ENCODE results near the gene PPP1R16B.

PPP1R16B gene

DNA sequence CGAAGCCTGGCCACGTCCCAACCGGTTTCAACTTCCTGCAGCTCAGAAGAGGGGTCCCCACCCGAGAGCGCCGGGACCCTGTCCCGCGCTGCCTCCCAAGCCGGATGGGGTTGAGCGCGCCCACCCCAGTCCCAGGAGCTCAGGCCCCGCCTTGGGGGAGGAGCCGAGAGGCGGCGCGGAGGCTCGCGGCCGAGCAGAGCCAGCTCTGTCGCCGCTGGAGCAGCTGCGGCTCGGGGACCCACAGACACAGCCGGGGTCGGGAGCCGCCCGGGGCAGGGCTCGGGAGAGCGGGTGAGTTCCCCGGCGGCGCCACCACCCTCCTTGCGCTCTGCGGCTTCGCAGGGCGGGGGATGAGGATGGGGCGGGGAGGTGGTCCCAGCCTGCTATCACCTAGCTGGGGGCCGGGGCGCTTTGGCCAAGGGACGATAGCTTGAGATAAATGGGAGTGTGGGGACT, at the start of gene PPP1R16B:
PPP1R16B (plus strand) TSS at position 196 of the 456 bp plus-strand sequence. CDS start 30,229 bp downstream, outside the sequence.
- DNase-seq (ENCODE audit: low read depth), result peak; percentile 36
- no peak for TF ChIP-seq CTCF (IDR thresholded peaks at IDR 0.05; ENCODE audit: low read length, missing control alignments)
- peak within 1 kb of the TSS; percentile 58 for H3K4me3 ChIP-seq (replicated peaks; ENCODE audit: low read depth, low read length)

DNA sequence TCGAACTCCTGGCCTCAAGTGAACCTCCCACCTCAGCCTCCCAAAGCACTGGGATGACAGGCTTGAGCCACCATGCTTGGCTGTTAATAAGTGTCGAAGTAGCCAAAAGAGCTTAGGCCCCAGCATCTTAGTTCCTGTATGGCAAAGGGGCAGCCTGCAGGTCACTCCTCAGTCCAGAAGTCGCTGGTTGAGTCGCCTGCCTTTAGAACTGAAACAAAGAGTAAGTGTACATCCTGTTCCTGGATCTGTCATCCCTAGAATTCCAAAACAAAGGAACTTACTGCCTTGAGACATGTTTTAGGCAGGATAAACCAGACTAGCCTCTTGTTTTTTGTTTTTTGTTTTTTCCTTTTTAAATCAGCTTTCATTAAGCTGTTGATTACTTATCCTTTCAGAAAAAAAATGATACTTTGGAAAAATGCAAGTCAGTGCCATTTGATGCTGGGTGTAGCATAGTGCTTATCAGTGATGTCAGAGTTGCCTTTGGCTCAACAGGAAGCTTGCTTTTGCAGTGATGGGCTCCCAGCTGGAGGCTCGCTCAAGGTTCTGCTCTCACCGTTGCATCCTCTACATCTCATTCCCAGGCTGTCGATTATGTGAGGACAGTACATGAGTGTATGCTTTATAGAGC, 48.2 kb upstream of the PPP1R16B start:
- no peak overlapping the region for H3K4me3 ChIP-seq (replicated peaks; ENCODE audit: low read depth, low read length)
- DNase-seq (ENCODE audit: low read depth), result peak; percentile 74
- TF ChIP-seq CTCF (IDR thresholded peaks at IDR 0.05; ENCODE audit: low read length, missing control alignments), result no peak

DNA sequence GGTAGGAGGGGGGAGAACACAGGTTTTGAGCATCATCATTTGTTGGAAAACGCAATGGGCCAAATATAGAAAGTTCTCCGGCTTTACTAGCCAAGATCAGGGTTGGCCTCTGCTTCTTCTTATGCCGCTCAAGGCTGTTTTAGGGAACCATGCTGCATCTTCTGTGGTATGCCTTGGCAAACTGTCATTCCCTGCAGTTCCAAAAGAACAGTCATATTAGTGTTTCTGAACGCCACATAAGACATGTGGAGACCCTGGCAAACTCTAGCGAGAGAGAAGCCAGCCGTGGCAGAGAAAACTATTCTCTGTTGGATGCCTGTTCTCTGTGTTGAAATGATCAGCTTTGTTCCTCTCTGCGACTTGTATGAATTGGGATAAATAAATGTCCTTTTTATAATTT, 46.4 kb upstream of the PPP1R16B start:
- no peak for TF ChIP-seq CTCF (IDR thresholded peaks at IDR 0.05; ENCODE audit: low read length, missing control alignments)
- H3K4me3 ChIP-seq (replicated peaks; ENCODE audit: low read depth, low read length), result no peak overlapping the region
- no peak for DNase-seq (ENCODE audit: low read depth)

DNA sequence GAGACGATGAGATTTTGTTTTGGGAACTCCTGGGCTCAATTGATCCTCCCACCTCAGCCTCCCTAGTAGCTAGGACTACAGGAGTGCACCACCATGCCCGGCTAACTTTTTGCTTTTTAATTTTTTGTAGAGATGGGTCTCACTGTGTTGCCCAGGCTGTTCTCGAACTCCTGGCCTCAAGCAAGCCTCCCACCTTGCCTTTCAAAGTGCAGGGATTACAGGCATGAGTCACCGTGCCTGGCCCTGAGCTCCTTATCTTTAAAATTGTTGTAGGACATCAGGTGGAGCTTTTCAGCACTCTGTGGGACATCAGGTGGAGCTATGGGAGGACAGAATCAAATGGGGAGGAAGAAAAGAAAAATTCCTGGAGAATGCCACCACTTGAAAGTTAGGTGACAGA, 44.5 kb upstream of the PPP1R16B start:
- TF ChIP-seq CTCF (IDR thresholded peaks at IDR 0.05; ENCODE audit: low read length, missing control alignments), result no peak
- no peak for DNase-seq (ENCODE audit: low read depth)
- no peak overlapping the region for H3K4me3 ChIP-seq (replicated peaks; ENCODE audit: low read depth, low read length)

GRCh38 chr20:38762174-38762573, 43.3 kb upstream of the PPP1R16B start:
- no peak for TF ChIP-seq CTCF (IDR thresholded peaks at IDR 0.05; ENCODE audit: low read length, missing control alignments)
- no peak overlapping the region for H3K4me3 ChIP-seq (replicated peaks; ENCODE audit: low read depth, low read length)
- DNase-seq (ENCODE audit: low read depth), result no peak

- DNase-seq (ENCODE audit: low read depth), result no peak
- H3K4me3 ChIP-seq (replicated peaks; ENCODE audit: low read depth, low read length), result no peak overlapping the region
- TF ChIP-seq CTCF (IDR thresholded peaks at IDR 0.05; ENCODE audit: low read length, missing control alignments), result no peak
These were observed 41.9 kb upstream of the PPP1R16B start for GRCh38 chr20:38763616-38764015.

Data from fibroblast of pulmonary artery (primary cell).